ENCODE data around the gene CELF4.

GRCh38 chr18:37481491-37481890, 84.1 kb downstream of the CELF4 start:
- TF ChIP-seq POLR2AphosphoS5 (IDR thresholded peaks at IDR 0.05; ENCODE audit: low read depth, low read length), result no peak
- TF ChIP-seq POLR2A (IDR thresholded peaks at IDR 0.05; ENCODE audit: low read depth, low read length), result no peak
- TF ChIP-seq TAF1 (IDR thresholded peaks at IDR 0.05; ENCODE audit: borderline replicate concordance, low read depth, low read length), result no peak

Data from GM12892 (cell line).